ENCODE data around the gene IFI30. TPM values are rescaled to one million over a fixed set of nuclear protein-coding genes. Genes with fewer than 3 reads are reported as not detected.

IFI30 gene
- total RNA-seq, 1 donor from 2014 or later, result 17.6 TPM

DNA sequence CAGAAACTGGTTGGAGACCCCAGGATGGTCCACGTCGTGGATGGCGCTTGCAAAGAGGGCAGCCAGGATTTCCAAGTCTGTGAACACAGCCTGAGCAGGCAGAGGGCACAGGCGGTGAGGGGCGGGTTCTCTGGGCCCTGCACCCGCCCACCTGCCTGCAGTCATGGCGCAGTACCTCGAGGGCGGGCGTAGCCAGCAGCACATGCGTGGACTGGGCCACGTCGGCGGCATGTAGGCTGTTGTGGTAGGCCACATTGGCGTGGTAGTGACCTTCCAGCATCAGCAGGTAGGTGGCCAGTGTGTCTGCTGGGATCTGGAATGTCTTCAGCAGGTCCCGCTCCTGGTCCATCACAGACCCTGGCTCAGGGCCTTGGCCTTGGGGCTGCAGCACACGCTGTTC lies 44.5 kb downstream of the IFI30 start:
- no peaks in the 10 kb centered on the region for H3K36me3 ChIP-seq (ENCODE audit: control insufficient read depth, insufficient read depth, low read length)
- peaks cover 3% of the 10 kb centered on the region for H3K27me3 ChIP-seq (ENCODE audit: control insufficient read depth, insufficient read depth, low read length)
- no peak for FAIRE-seq
- no peak overlapping the region for H3K4me3 ChIP-seq (ENCODE audit: low read depth, low read length)
- TF ChIP-seq, protein P1, sequence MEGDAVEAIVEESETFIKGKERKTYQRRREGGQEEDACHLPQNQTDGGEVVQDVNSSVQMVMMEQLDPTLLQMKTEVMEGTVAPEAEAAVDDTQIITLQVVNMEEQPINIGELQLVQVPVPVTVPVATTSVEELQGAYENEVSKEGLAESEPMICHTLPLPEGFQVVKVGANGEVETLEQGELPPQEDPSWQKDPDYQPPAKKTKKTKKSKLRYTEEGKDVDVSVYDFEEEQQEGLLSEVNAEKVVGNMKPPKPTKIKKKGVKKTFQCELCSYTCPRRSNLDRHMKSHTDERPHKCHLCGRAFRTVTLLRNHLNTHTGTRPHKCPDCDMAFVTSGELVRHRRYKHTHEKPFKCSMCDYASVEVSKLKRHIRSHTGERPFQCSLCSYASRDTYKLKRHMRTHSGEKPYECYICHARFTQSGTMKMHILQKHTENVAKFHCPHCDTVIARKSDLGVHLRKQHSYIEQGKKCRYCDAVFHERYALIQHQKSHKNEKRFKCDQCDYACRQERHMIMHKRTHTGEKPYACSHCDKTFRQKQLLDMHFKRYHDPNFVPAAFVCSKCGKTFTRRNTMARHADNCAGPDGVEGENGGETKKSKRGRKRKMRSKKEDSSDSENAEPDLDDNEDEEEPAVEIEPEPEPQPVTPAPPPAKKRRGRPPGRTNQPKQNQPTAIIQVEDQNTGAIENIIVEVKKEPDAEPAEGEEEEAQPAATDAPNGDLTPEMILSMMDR (IDR thresholded peaks at IDR 0.05; ENCODE audit: insufficient read depth, low read length, severe bottlenecking), result no peak
- no peak for DNase-seq (ENCODE audit: low read depth)

DNA sequence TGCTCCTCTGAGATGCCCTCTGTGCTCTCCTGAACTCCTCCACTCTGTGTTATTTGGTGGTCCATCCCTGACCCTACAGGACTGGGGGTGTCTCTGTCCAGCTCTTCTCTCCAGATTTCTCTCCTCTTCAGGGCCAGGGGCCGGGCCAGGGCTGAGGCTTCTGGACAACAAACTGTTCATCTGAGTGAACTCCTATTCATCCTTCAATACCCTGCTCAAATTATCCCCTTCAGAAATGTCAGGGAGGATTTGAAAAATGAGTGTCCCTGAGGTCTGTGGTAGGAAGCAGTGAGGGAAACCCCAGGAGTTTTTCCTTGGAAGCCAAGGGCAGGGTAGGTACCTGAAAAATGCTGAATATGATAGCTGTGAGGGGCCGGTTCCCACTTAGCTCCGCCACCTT lies 45.0 kb downstream of the IFI30 start:
- FAIRE-seq, result no peak
- Histone ChIP-seq H3K27me3 (ENCODE audit: control insufficient read depth, insufficient read depth, low read length) (peaks cover 3% of the 10 kb centered on the region), H3K36me3 (ENCODE audit: control insufficient read depth, insufficient read depth, low read length) (no peaks in the 10 kb centered on the region), H3K4me3 (ENCODE audit: low read depth, low read length) (no peak overlapping the region)
- TF ChIP-seq, protein P1 (IDR thresholded peaks at IDR 0.05; ENCODE audit: insufficient read depth, low read length, severe bottlenecking), result no peak
- DNase-seq (ENCODE audit: low read depth), result no peak

DNA sequence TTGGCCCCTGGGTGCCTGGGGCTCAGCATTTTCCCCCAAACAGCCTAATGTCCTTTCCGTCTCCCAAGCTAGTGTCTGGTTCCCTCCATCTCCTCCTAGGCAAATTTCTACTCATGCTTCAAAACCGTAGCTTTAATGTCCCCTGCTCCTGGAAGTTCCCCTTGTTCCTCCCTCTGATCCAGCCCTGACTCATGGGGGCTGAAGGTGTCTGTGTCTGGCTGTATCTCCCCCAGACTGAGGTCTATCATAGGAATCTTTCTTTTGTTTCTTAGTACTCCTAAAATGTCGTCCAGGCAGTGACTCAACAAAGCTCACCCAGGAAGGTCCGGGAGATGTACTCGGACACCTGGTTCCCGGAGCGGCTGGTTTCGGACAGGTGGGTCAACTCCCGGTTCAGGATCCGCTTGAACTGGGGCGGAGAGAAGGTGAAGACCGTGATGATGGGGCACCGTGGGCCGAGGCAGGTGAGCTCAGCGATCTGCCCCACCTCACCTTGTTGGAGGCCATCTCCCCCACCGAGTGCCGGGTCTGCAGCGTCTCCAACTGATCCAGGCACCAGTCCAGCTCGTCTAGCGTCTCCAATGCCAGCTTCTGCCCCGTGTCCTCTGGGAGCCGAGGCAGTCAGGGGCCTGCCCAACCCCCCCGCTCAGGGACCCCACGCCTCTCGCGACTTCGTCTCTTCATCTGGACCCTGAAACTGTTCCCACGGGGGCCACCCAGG lies 46.5 kb downstream of the IFI30 start:
- no peaks in the 10 kb centered on the region for H3K36me3 ChIP-seq (ENCODE audit: control insufficient read depth, insufficient read depth, low read length)
- TF ChIP-seq, protein P1 (IDR thresholded peaks at IDR 0.05; ENCODE audit: insufficient read depth, low read length, severe bottlenecking), result no peak
- DNase-seq (ENCODE audit: low read depth) (no peak), FAIRE-seq (no peak)
- peaks cover 5% of the 10 kb centered on the region for H3K27me3 ChIP-seq (ENCODE audit: control insufficient read depth, insufficient read depth, low read length)
- no peak overlapping the region for H3K4me3 ChIP-seq (ENCODE audit: low read depth, low read length)

DNA sequence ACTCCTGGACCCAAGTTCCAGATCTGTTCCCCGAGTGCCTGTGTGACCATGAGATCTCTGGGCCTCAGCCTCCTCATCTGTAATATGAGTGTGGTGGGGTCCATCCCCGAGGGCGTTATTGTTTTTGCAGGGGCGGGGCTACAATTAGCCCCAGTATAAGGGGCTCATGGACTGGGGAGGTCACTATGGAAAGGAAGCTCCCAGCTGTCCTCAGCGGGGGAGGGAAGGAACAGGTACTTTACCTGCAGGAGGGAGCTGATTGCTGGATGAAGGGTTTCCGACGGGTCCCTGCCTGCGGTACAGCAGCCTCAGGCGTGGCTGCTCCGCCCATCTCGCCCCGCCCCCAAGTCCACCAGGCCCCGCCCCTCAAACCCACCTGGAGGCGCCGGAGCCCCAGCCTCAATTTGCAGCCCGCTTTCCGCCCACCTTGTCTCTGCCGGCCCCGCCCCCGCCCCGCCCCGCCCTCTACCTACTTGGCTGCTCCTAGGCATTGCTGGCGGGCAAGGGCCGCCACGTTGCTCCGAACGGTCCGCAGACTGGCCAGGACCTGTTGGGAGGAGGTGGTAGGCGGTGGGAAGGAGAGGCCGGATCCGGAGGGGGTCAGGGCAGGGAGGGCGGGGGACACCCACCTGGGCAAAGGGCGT lies 47.1 kb downstream of the IFI30 start:
- Histone ChIP-seq H3K4me3 (ENCODE audit: low read depth, low read length) (no peak overlapping the region), H3K27me3 (ENCODE audit: control insufficient read depth, insufficient read depth, low read length) (peaks cover 11% of the 10 kb centered on the region), H3K36me3 (ENCODE audit: control insufficient read depth, insufficient read depth, low read length) (no peaks in the 10 kb centered on the region)
- FAIRE-seq, result no peak
- TF ChIP-seq, protein P1 (IDR thresholded peaks at IDR 0.05; ENCODE audit: insufficient read depth, low read length, severe bottlenecking), result no peak
- no peak for DNase-seq (ENCODE audit: low read depth)

DNA sequence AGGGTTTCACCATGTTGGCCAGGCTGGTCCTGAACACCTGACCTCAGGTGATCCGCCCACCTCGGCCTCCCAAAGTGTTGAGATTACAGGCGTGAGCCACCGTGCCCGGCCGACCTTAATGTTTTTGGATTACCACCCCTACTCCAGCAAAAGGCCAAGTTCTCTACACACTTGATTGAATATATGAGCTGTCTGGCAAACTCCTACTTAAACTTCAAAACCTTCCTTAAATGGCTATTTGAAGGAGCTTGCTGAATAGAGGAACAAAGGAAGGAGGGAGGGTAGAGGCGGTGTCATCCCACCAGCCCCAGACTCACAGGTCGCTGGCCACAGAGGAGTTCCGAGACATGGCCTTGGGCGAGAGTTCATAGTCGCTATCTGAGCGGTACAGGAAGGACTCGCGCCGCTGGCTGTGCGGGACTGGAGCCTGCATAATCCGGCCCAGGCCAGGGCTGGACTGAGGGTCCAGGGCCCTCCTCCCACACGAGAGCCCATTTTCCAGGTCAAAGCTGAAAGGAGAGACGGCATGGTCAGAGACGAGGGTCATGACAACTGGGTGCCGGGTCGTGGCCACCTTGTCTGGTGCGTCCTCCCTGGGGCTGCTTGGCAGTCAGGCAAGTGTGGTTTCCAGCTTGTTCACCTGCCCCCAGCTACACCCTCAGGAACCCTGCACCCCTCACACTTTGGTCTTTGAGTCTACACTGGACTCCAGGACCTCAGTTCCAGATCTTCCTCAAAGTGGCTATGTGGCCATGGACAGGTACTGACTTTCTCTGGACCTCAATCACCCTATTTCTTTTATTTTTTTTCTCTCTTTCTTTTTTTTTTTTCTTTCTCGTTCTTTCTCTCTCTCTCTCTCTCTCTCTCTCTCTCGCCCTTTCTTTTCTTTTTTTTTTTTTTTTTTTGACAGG lies 48.5 kb downstream of the IFI30 start:
- FAIRE-seq, result no peak
- Histone ChIP-seq H3K4me3 (ENCODE audit: low read depth, low read length) (no peak overlapping the region), H3K27me3 (ENCODE audit: control insufficient read depth, insufficient read depth, low read length) (peaks cover 12% of the 10 kb centered on the region), H3K36me3 (ENCODE audit: control insufficient read depth, insufficient read depth, low read length) (no peaks in the 10 kb centered on the region)
- DNase-seq (ENCODE audit: low read depth), result no peak
- TF ChIP-seq, protein P1 (IDR thresholded peaks at IDR 0.05; ENCODE audit: insufficient read depth, low read length, severe bottlenecking), result no peak

Measured in bronchial epithelial cell (primary cell).